Neuron (in vitro differentiated cells): Measurements from ENCODE around the gene RNF224.
A peak's percentile ranks its signal among the peaks of the same experiment; 100 is the strongest.

ENCODE experiments used
- H2AFZ ChIP-seq: one replicate; pipeline ENCODE4 v1.6.1; 2013; ENCODE audit warnings: low read depth, mild to moderate bottlenecking, inconsistent platforms, low read length, moderate library complexity
- H3K27me3 ChIP-seq: one replicate; pipeline ENCODE4 v1.6.1; 2013; ENCODE audit warnings: low read length; ENCODE audit not compliant: insufficient read depth
- H3K36me3 ChIP-seq: one replicate; pipeline ENCODE4 v1.6.1; 2013; ENCODE audit warnings: low read length; ENCODE audit not compliant: insufficient read depth
- H3K4me1 ChIP-seq: one replicate; pipeline ENCODE4 v1.6.1; 2013; ENCODE audit warnings: low read length; ENCODE audit not compliant: insufficient read depth
- H3K4me3 ChIP-seq: 2 replicates; pipeline ENCODE4 v1.5.1; 2013; ENCODE audit warnings: mild to moderate bottlenecking, low read length, moderate library complexity
- H3K9me3 ChIP-seq: one replicate; pipeline ENCODE4 v1.6.1; 2013; ENCODE audit warnings: low read length

Gene RNF224

GRCh38 chr9:137245450-137246421 is 18.4 kb downstream of the RNF224 start:
- peaks cover 24% of the 10 kb centered on the region for H3K4me1 ChIP-seq
- peaks cover 23% of the 10 kb centered on the region for H3K36me3 ChIP-seq
- H3K27me3 ChIP-seq: no peaks in the 10 kb centered on the region
- H3K9me3 ChIP-seq: no peaks in the 10 kb centered on the region
- H2AFZ ChIP-seq: no peak overlapping the region
- no peak overlapping the region for H3K4me3 ChIP-seq

- Histone ChIP-seq H3K27me3 (no peaks in the 10 kb centered on the region), H3K36me3 (peaks cover 17% of the 10 kb centered on the region), H3K4me1 (peaks cover 34% of the 10 kb centered on the region), H2AFZ (no peak overlapping the region), H3K9me3 (no peaks in the 10 kb centered on the region), H3K4me3 (no peak overlapping the region)
Observed at GRCh38 chr9:137247135-137247915, 20.0 kb downstream of the RNF224 start.

- Histone ChIP-seq H3K27me3 (no peaks in the 10 kb centered on the region), H3K36me3 (peaks cover 11% of the 10 kb centered on the region), H3K4me3 (no peak overlapping the region), H3K4me1 (peaks cover 29% of the 10 kb centered on the region), H3K9me3 (no peaks in the 10 kb centered on the region), H2AFZ (no peak overlapping the region)
Observed at GRCh38 chr9:137247916-137248175, 20.5 kb downstream of the RNF224 start.

DNA sequence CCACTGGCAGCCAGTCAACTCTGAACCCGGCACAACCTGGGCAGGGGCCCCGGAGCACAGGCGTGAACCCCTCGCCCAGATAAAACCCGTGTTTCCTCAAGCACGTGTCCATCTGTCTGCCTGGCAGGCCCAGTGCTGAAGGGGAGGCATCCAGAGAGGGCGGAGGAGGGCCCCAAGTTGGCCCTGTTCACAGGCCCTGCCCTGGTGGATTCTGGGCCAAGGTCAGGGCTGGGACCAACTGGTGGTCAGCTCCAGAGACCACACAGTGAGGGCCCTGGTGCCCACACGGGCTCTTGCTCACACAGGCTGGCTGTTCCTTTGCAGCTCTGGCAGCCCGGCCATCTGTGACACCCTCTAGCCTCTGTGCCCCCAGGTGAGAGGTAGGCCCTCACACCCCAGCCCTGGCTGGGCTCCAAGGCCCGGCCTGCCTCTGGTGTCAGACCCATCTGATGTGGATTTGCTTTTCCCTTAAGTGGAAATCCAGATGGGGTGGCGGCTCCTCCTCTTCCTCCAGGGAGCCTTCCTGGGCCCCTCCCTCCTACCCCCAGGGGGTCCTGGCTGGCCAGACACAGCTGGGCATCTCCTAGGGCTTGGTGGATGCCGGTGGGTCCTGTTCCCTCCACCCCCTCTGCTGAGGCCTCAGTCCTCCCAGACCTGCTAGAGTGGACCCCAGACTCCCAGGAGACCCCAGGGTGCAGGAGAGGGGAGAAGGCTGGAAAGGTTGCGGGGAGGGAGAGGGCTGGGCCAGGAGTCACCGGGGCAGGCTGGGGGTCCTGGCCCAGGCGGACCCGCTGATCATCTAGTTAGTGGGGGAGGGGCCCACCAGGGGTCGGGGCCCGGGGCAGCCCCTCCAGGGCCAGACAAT is 23.3 kb downstream of the RNF224 start:
- Histone ChIP-seq H3K27me3 (no peaks in the 10 kb centered on the region), H3K9me3 (no peaks in the 10 kb centered on the region), H3K4me1 (peaks cover 36% of the 10 kb centered on the region), H2AFZ (no peak overlapping the region), H3K36me3 (no peaks in the 10 kb centered on the region), H3K4me3 (no peak overlapping the region)

DNA sequence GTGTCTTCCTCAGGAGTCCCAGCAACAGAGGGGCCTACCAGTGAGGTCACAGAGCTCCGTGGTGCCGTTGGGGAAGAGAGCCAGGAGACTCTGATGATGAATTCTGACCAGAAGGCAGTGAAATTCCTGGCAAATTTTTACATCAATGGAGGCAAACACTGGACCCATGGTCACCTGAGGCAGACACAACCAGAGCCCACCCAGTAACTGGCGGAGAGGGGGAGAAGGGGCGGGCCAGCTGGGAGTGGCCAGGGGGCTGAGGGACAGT is 23.8 kb downstream of the RNF224 start, which contains the start of gene STPG3:
Gene STPG3 (plus strand): TSS at position 93 of the 268 bp plus-strand sequence. CDS start 1 bp downstream, at position 94.
- Histone ChIP-seq H3K27me3 (no peaks in the 10 kb centered on the region), H3K4me1 (peaks cover 41% of the 10 kb centered on the region), H3K36me3 (peaks cover 1% of the 10 kb centered on the region), H2AFZ (no peak within 1 kb of the TSS), H3K9me3 (no peaks in the 10 kb centered on the region), H3K4me3 (no peak within 1 kb of the TSS)

GRCh38 chr9:137251490-137252268 is 24.4 kb downstream of the RNF224 start:
- H2AFZ ChIP-seq: no peak overlapping the region

DNA sequence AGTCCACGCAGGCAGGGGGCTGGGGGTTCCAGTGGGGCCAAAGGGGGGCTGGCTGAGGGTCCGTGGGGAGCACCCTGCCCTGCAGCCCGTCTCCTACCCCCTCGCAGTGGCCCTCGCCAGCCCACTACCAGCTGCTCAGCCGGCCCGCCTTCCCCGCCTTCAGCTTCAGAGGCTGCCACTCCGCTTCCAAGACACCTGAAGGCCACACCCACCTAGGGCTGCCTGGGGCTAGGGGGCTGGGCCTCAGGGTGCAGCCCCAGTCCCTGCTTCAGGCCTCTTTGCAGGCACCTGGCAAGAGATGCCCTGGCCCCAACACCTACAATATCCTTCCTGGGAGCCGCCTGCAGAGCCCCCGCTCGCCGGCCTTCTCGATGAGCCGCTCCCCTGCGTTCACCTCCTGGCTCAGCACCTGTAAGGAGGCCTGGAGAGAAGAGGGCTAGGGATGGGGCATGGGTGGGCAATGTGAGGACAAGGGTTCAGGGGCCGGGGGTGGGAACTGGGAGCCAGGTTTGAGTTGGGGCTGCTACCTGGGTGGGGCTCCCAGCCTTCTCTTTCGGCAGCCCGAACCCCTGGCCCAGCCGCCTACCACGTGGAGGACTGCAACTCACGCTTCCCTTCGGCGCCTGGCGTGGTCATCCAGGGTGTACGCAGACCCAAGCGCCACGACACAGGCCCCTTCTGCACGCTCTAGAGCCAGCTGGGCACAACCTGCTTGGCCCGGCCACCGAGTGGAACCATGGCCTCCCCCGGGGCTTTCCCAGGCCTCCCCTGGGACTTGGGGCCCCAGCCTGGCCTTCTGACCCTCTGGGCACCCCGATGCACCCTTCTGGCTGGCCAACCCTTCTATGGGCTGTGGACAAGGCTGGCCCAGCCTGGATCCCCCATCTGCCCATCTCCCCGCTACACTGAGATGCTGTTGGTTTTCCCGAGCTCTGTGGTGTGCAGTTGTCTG is 25.5 kb downstream of the RNF224 start:
- no peak overlapping the region for H3K4me3 ChIP-seq
- peaks cover 9% of the 10 kb centered on the region for H3K36me3 ChIP-seq
- peaks cover 41% of the 10 kb centered on the region for H3K4me1 ChIP-seq

More at GRCh38 chr9:137251490-137252268, 24.4 kb downstream of the RNF224 start:
- H3K4me1 ChIP-seq: peaks cover 46% of the 10 kb centered on the region
- H3K9me3 ChIP-seq: no peaks in the 10 kb centered on the region
- H3K4me3 ChIP-seq: no peak overlapping the region
- peaks cover 6% of the 10 kb centered on the region for H3K36me3 ChIP-seq
- no peaks in the 10 kb centered on the region for H3K27me3 ChIP-seq

GRCh38 chr9:137253717-137254623 is 26.7 kb downstream of the RNF224 start:
- Histone ChIP-seq H3K4me1 (peaks cover 40% of the 10 kb centered on the region), H3K27me3 (no peaks in the 10 kb centered on the region), H3K4me3 (peak overlapping the region; percentile 93), H2AFZ (peak overlapping the region; percentile 52), H3K36me3 (peaks cover 15% of the 10 kb centered on the region), H3K9me3 (no peaks in the 10 kb centered on the region)

More for the DNA sequence above, 25.5 kb downstream of the RNF224 start:
- H3K9me3 ChIP-seq: no peaks in the 10 kb centered on the region
- no peak overlapping the region for H2AFZ ChIP-seq
- no peaks in the 10 kb centered on the region for H3K27me3 ChIP-seq

GRCh38 chr9:137254624-137255447 is 27.5 kb downstream of the RNF224 start, which contains the start of gene NELFB:
Gene NELFB, plus strand, starts transcription at chr9:137255327.
- Histone ChIP-seq H3K36me3 (peaks cover 20% of the 10 kb centered on the region), H3K4me3 (peak within 1 kb of the TSS; percentile 93), H3K4me1 (peaks cover 40% of the 10 kb centered on the region), H3K9me3 (no peaks in the 10 kb centered on the region), H3K27me3 (no peaks in the 10 kb centered on the region), H2AFZ (peak within 1 kb of the TSS; percentile 52)

DNA sequence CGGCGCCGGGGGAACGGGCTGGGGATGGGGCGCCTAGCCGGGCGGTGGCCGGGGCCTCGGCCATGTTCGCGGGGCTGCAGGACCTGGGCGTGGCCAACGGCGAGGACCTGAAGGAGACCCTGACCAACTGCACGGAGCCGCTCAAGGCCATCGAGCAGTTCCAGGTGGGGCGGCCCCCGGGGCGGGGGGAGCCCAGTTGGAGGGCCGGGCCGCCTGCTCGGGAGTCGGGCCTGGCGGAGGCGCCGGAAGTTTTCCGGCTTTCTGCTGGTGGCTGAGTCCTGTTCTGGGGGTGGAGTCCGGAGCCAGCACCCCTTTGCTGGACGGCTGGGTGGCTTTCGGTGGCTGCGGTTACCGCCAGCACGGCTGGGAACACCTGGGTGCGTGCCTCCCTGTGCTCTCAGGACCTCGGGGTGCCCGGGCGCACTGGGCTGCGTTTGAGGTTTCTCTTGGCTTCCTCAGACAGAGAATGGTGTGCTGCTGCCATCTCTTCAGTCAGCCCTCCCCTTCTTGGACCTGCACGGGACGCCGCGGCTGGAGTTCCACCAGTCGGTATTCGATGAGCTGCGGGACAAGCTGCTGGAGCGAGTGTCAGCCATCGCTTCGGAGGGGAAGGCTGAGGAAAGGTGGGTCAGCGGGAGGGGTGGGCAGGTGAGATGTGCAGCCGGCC is 28.3 kb downstream of the RNF224 start:
- H2AFZ ChIP-seq: peak overlapping the region; percentile 44
- peaks cover 20% of the 10 kb centered on the region for H3K36me3 ChIP-seq
- peak overlapping the region; percentile 93 for H3K4me3 ChIP-seq
- no peaks in the 10 kb centered on the region for H3K27me3 ChIP-seq
- no peaks in the 10 kb centered on the region for H3K9me3 ChIP-seq
- peaks cover 39% of the 10 kb centered on the region for H3K4me1 ChIP-seq
